ENCODE data around the gene RARRES1.

The RARRES1 gene

DNA sequence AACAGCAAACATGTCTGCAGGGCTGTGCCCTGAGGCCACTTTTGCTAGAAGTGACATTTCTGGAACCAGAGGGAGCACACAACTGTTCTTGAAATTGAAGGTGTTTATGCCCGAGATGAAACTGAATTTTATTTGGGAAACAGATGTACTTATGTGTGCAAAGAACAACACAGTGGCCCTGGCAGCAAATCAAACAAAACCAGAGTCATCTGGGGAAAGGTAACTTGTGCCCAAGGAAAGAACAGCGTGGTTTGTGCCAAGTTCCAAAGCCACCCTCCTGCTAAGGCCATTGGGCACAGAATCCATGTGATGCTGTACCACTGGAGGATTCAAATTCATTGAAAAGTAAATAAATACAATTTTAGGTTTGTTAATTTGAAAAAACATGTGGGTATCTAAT is 31.2 kb upstream of the RARRES1 start:
- no peak for DNase-seq

DNA sequence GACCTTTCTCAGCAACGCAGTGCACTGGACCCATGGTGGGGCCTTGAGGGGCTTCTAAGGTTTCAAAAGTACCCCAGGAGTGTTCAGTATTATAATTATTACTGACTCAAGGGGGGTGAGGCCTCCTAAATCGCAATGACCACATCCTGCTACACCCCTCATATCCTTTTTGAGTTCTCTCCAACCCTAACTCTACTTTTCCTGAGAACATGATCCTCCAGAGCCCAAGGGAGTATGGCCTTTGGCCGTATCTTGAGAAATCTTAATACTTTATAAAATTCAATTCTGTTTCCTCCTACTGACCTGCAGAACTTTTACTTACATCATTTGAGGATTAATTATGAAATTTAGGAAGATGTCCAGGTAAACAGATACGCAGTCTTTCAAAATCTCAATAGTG is 30.4 kb upstream of the RARRES1 start:
- no peak for DNase-seq

DNA sequence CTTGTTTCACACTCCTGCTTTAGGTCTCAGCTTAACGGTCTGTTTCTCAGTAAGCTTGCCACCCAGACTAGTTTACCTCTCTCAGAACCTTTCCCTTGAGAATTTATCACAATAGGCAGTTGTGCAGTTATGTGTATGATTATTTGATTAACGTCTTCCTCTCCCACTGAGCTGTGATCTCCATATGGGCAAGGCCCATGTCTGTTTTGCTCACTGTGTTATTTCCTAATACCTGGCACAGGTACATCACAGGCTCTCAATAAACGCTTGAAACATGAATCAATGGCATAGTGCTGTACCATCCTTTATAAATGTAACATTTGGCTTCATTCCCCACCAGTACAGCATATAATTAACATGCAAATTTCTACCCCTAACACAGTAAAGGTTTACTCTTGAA is 29.1 kb upstream of the RARRES1 start:
- no peak for DNase-seq

DNA sequence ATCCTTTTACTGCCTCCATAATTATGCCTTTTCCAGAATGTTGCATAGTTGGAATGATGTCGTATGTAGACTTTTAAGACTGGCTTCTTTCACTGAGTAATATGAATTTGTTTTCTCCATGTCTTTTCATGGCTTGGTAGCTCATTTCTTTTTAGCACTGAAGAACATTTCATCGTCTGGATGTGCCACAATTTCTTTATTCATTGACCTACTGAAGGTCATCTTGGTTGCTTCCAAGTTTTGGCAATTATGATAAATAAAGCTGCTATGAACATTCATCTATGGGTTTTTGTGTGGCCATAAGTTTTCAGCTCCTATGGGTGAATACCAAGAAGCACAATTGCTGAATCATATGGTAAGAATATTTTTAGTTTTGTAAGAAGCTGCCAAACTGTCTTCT is 23.2 kb upstream of the RARRES1 start:
- no peak for DNase-seq

DNA sequence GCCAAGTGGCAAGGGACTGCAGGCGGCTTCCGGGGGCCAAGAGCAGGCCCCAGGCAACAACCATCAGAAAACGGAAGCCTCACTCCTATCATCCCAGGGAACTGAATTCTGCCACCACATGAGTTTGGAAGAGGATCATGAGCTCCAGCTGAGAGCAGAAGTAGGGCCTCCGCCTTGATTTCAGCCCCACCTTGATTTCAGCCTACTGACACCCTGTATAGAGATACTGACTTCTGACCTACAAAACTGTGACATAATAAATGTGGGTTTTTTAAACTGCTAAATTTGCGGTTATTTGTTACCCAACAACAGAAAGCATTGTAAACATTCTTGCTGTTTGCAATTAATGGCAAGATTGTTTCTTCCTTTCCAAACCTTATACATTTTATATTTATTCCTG is 21.6 kb upstream of the RARRES1 start:
- DNase-seq = no peak

DNA sequence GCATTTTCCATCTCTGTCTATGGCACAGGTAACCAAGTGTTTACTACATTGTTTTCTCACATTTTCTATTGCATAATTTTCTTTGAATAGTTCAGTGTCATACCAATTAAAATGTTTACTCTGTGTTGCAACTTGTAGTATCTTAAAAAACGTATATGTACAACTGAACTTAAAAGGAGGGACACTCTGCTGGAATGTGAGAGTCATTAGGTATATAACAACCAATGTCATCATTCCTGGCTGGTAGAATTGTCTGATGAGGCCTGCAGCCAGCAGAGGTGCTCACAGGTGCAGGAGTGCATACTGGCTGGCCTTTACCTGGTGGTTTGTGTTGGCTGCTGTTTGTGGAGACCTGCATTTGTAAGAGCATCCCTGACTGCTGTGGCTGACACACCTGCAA is 19.1 kb upstream of the RARRES1 start:
- DNase-seq = no peak

DNA sequence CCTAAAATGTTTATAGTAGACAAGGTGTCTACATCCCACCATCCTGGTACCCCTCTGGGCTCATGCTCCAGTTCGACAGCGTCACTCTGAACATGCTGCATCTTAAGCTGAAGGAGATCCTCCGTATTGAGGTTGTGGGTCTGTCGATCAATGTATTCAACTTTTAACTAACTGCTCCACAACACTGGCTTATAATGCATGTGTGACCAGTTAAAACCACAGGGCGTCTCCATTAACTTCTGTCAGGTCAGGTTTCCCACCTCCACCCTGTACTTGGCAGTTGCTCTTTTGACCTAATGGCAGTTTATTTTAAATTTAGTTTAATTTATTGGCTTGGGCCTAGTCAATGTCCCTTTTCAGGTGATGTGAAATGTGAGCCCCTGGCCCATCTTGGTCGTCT is 17.8 kb upstream of the RARRES1 start:
- DNase-seq = no peak

DNA sequence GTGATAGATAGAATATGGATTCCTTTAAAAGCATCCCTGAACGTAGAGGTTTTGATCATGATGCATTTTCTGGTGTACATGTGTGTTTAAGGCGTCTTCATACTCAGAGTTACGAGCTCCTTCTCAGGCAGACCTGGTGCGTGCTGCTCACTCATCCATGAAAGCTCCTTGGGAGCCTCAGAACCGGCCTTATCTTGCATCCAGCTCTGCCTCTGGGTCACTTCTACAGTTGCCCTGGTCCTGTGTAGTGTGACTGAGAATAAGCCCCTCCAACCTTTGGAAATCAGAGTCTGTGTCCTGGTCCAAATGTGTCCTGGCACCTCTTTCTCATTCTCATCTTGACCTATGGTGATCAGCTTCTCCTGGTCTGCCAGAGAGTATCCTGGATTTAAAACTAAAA is 17.3 kb upstream of the RARRES1 start:
- no peak for DNase-seq

DNA sequence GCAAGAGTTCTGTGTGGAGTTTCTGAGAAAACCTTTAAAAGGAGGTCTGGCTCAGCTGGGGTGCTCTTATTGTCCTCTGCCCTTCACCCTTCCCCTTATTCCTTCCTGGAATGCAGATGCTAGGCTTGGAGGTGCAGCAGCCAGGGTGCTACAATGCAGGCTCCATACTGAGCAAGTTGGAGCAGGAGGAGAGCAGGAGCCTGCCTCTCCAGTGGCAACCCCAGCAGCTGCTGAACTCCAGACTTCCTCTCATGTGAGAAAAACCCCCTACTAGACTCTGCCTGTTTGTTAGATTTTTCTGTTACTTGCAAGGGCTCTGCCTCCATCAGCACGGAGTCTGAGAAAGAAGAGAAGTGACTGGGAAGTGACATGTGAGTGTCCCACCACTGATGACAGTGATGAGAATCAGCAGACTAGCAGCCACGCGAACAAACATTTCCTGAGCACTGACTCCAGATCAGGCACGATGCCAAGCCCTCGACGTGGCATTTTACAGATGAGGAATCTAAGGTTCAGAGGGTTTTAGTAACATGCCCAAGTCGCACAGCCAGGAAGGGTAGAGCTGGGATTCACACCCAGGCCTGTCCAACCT is 16.1 kb upstream of the RARRES1 start:
- no peak for DNase-seq

DNA sequence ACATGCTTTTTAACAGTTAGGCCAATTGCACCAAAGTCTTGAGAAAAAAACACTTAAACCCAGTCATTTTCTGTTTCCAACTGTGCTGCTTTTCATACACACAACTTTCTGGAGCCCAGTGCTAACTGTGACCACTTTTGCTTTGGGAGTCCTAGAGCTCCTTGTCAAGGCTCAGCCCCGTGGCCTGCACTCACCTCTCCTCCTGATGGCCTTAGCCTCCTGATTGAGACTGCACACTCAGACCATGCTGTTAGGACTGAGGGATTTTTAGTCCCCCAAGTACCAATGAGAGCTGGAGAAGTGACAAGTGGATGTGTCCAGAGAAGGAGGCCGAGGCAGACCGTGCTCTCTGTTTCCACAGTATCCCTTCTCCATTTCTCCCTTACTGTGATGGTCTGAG is 15.2 kb upstream of the RARRES1 start:
- no peak for DNase-seq

DNA sequence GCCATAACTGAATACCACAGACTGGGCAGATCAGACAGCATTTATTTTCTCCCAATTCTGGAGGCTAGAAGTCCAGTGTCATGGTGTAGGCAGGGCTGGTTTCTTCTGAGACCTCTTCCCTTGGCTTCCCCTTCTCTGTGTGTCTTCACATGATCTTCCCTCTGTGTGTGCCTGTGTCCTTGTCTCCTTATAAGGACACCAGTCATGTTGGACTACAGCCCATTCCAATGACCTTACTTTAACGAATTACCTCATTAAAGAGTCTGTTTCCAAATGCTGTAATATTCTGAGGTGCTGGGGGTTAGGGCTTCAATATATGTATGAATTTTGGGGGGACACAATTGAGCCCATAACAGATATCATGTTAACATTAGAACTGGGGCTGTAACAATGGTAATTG is 13.3 kb upstream of the RARRES1 start:
- DNase-seq = no peak

DNA sequence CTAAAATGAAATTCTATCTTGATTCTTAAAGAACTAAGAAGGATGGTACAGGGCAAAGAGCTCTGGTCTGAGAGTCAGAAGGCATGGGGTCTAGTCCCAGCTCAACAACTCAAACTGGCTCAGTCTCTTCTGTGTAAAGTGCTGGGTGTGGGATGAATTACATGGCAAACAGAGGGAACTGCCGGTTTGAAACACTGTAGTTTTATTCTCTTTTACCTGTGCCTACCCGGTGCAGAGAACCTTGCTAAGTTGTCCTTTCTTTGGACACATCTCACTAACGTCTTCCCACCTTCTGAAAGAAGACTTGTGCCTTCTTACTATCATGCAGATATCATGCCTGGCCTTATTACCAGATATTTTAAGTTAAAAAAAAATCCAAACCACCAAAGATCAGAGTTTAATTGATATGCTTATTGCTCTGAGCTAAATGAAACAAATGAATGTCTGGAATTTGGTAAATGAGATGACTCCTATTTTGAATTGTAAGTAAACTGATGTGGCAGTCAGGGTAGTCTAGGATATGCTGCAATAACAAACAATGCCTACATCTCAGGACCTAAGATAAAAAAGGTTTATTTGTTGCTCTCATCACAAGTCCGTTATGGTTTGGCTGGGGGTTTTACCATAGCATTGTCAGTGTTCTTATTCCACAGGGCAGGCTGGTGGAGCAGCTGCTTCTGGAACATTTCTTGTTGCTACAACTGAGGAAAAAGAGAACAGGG is 12.5 kb upstream of the RARRES1 start:
- no peak for DNase-seq

DNA sequence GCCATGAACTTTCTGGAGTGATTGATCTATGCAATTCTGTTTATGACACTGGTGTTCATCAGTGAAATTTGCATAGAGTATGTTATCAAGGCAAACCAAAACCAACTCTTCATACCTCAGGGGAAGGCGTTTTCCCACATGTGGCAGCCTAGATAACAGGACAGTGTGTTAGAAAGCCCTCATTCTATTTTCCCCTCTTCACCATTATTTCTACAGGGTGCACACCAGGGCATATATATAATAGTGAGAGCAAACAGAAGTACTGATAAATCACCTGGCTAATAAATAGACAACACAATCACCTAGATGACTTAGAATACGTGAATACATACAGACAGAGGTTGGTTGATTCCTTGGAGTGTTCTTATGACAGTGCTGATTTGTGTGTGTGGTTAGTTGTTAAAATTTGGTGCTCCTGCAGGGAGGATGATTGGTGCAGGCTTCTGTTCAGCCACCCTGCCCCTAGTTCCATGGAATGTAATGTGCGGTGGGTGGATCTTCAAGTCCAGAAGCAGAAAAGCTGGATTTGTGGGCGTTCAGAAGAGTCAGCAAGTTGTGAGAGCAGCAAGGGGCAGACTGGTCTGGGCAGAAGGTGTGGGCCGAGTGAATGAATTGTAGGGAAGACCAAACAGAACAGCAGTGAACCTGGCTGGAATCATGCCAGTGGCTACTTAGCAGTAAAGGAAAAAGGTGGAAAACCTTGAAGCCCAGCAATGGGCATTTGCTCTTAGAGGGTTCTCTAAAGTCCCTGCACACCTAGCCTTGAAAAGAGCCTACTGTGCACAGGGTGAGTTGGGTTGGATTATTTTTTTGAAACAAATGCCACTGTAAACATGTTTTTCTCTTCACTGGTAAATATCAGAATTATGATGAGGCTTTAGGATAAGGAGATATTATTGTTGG is 11.7 kb upstream of the RARRES1 start:
- no peak for DNase-seq

DNA sequence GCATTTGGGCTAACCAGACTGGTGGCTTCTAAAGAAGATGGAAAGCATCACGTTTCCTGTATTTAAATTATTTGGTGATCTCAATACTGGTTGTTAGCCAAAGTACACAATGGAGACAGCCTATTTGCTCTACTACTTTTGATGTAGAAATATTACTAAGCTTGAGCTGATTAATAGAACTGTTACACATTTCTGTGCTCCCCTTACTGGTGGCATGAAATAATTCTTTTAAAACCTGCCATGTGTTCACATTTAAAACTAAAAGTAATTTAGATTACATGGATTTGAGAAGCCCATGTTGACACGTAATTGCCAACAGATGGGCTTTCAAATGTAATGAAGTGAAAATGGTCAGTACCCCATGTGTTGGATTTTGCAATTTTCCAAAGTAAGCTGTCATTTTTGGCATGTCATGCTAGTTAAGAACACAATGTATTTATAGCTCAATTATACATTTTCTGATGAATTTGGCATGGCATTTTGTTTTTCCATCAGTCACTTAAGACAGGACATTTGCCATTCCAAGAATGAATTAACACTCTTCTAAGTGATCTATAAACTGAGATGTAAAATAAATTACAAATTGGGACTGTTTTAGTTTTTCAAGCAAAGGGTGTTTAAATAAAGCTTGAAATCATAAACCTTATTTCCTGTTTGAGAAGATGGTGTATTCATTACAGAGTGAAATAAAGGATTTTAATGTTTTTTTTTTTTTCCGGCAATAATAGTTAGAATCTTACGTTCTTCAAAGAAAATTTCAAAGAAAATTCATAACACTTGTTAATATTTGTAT is 10.8 kb upstream of the RARRES1 start:
- no peak for DNase-seq

DNA sequence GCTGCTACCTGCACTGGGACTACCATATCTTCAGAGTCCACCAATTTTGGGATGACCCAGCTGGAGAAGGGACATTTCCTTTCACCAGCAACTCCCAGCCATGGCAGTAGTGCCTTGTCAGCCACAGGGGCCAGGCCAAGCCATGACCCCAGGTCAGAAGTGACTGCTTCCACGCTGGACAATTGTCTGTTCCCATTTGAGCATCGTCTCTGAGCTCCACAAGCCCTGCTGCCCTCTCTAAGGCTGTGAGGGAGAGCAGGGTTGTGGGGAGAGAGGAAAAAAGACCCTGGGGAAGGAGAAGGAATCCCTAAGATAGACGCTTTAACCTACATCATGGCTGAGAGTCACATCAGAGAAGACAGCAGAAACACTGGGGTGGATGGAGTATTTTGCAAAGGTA is 7.4 kb upstream of the RARRES1 start:
- no peak for DNase-seq

DNA sequence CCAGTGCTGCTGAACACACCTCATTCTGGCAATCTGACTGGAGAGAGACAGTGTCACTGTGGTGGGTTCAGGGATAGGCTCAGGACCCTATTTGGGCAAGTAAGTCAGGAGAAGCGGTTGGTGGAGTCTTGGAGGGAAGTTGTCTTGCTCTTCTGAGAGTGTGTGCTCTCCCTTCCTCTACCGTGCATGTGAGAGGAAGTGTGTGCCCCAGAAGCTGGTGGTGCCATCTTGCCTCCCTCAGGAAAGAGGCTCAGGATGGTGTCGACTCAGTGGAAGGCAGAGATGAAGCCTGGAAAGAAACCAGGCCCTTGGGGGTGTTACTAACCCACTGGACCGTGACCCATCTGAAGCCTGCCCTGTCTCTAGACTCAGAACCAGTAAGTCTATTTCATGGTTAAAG is 6.8 kb upstream of the RARRES1 start:
- no peak for DNase-seq

DNA sequence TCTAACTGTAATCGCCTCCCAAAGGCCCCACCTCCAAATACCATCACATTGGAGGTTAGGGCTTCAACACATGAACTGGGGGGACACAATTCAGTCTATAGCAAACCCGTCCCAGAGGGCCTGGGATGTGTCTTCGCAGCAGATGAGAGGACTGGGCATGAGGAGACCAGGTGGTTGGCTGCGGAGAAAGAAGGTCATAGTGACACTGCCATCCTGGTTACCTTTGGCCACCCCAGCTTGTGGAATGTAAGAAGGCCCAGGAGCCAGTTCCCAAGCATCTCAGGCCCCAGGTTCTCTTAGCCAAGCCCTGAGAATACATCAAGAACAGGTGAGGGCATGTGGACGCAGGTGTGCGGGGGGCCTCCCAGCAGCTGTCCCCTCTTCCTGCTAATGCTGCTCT is 6.4 kb upstream of the RARRES1 start:
- DNase-seq = no peak

DNA sequence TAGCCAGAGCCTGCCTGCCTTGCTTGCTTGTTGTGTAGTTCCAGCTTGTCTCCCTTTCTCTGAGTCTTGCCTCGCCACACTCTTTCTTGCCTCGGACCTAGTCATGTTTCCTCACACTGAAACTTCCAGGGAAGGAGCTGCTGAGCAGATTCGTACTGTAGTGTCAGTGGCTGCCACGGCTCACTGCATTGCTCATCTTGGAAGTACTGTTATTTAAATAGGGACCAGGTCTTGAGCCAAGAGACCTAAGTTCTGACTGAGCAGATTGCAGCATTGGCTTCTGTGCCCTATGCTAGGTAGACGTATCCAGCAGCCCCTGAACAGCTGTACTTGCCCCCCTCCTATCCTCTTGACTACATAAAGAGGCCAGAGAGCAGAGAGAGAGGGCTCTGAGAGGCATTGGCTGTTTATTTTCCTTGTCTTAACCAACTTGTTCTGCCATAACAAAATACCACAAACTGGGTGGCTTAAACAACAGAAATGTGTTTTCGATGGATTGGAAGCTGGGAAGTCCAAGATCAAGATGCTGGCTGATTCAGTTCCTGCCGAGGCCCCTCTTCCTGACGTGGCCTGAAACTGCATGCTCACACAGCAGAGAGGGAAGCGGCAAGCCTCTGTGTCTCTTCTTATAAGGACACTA is 5.8 kb upstream of the RARRES1 start:
- DNase-seq = no peak

DNA sequence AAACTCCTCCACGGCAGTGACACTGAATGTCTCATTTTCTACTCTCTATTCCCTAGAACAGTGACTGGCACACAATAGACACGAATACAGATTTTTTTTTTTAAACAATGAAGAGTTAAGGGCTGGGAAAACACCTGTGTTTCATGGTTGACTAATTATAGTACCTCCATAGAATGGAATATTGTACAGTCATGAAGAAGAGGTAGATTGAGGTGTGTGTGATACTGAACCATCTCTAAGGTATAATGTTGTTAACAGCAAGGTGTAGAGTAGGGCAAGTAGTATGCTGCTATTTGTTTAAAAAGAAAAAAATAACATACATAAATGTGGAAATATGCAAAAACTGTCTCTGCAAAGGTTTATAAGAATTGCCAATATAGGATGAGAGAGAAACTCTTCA is 5.2 kb upstream of the RARRES1 start:
- no peak for DNase-seq

DNA sequence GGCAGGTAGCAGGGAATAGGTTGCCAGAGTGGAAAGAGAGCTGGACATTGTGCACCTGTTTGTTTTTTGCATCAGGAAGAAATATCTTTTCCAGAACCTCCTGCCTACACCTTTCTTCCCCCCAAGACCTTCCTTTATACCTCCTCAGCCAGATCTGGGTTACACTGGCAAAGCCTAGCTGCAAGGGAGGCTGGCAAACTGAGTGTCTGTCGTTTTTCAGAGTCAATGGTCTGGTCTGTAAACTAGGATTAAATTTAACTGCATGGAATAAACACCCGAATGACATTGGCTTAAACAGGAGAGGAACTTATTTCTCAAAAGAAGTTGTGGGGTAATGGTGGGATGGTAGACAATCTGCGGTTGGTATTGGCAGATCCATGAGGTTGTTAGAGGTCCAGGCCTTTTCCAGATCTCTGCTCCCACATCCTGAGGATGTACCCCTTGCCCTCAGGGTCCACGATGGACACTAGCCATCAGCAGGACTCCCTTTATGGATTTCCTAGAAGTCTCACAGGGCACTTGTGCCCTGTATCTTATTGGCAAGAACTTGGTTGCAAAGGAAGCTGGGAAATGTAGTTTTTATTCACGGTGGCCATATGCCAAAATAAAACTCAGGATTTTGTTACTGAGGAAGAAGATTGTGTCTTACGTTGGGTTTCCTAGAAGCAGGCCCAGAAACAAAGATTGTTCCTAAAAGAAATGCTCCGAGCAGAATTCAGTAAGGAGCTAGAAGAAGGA is 3.2 kb upstream of the RARRES1 start:
- no peak for DNase-seq

DNA sequence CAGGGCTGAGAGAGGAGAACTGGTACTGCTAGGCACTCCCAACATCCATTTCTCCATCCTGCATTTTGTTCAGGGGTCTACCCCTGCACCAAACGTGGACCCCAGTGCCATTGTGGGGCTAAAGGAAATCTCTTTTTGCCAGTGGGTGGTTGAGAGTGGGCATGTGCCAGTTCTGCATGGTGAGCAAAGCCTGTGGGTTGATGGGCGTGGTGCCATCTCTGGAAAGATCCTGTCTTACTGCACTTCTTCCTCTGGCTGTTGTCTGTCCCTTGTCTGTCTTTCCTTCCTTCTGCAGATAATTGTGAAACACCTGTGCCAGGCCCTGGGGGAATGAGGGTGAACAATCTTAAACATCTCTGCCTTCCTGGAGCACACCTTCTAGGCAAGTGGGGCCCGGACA is 1.4 kb upstream of the RARRES1 start:
- no peak for DNase-seq

DNA sequence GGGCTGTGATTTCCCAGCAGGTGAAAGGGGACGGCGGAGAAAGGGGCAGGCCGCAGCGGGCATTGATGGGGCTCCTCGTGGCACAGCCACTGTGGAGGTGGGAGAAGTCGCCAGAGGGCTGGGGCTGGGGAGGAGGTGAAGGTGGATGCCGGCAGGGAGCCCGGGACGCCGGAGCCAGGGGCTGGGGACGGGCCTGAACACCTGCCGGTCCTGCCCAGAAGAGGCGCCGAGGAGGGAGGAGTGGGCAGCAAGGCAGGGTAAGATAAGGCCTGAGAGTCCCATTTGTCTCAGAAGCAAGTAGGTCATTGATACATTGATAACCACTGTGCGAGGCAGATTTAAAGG is 571 bp upstream of the RARRES1 start:
- DNase-seq = no peak

Measured in NCI-H774 (cell line).